Stimulated activated CD8-positive, alpha-beta memory T cell treated with anti-CD3 and anti-CD28 coated beads, Interleukin-15, amount 100 ng/mL, for 48 hours (primary cell): ENCODE data around the gene PYY.
"Not testable (repeated sequence)": the region's sequence is repeated elsewhere in the genome, so short reads cannot be mapped to it uniquely, and the experiment has no call there.

Experiments
- DNase-seq, 2 donors: peaks; one replicate each; pipeline ENCODE4 v3.0.0-alpha.2; 2020; ENCODE audit warnings: low read depth in 2 of 2

PYY gene

DNA sequence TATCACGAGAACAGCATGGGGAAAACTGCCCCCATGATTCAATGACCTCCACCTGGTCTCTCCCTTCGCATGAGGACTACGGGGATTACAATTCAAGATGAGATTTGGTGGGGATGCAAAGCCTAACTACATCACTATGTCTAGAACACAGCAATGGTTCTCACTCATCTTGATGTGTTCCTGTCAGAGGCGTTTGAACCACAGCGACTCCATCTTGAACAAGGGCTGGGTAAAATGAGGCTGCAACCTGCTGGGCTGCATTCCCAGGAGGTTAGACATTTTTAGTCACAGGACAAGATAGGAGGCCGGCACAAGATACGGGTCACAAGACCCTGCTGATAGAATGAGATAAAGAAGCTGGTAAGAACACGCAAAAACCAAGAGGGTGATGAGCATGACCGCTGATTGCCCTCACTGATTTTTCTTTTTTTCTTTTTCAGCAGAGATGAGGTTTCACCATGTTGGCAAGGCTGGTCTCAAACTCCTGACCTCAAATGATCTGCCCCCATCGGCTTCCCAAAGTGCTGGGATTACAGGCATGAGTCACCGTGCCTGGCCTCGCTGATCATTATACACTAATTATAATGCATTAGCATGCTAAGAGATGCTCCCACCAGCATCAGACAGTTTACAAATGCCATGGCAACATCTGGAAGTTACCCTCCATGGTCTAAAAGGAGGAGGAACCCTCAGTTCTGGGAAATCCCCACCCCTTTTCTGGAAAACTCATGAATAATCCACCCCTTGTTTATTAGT lies 8.5 kb downstream of the PYY start:
- no peak for DNase-seq

DNA sequence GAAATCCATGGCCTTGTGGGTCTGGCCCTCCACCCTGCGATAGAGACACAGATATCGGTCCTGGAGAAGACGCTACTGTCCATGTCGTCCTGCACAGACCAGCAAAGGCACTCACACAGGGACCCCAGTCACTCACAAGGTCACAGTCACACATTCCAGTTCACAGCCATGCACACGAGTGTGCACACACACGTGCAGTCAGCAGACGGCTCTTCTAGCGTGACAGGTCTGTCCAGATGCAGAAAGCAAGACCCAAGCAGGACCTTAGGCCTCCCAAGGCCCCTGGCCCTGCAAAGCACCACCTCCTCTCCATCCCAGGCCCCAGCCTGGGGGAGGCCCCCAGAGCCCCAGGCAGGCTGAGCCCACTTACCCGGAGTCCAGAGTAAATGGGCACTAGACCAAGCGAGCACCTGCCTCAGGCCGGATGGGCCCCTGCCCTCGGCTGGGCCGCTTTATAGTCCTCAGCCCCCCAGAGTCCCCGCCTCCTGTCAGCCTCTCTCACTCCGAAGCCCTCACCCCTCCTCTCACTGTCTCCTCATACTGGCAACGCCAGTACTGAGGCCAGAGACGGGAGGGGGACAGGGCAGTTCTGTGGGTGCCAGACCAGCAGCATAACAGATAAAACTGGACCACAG lies 11.6 kb downstream of the PYY start, which contains the start of gene PPY:
PPY (minus strand) TSS at position 426 of the 635 bp plus-strand sequence. CDS start 822 bp downstream, outside the sequence.
- DNase-seq, result no peak

GRCh38 chr17:43940630-43941029 lies 13.1 kb downstream of the PYY start:
- no peak for DNase-seq

DNA sequence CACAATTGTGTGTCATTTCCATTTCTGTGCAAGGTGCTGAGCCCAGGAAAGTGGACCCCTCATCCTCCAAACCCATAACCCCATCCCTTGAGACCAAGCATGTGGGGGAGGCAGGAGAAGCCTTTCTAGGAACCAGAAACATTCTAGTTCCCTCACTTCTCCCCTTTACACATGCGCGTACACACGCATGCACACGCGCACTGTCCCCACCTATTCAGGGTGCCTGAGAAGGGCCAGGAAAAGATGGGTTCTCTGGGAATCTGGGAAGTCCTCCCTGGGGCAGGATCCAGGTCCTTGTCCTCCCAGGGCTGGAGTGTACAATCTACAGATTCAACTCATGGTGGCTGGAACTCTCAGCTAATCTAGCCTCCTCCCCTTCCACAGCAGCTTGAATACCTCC lies 13.9 kb downstream of the PYY start:
- no peak for DNase-seq

- not testable (repeated sequence) for DNase-seq
Measured at GRCh38 chr17:43939452-43939851, 14.3 kb downstream of the PYY start.

- no peak for DNase-seq
Measured at GRCh38 chr17:43938838-43939182, 14.9 kb downstream of the PYY start.

DNA sequence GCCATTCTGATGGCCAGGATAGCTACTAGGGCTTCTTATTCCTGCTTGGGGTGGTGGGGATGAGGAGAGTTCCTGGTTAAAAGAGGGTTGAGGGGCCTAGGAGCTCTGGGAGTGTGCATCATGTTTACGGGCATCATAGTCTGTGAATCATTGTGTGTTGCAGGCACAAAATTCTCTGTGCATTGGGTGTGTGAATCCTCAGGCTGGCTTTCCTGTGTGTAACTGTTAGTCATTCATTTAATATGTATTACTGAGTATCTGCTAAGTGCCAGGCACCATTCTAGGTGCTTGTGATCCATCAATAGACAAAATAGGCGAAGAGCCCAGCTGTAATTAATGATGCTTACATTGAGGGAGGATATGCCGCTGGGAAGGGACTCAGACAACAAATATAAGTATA lies 17.3 kb downstream of the PYY start:
- DNase-seq, result no peak

DNA sequence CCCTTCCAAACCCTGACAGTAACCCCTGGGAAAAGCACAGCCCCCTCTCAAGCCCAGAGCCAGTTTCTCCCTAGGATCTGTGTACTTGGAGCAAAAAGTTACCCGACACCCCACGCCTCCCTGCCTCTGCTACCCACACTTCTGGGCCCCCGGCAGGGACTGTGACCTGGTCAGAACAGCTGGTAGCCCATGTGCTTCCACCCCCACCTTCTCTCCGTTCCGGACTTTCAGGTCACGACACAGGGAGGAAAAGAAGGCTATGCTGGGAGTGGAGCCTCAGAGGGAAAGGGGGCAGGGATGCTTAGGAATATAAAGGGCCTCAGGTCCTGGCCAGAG lies 17.8 kb downstream of the PYY start:
- DNase-seq, result no peak

- DNase-seq, result no peak
Measured at GRCh38 chr17:43935204-43935925, 18.4 kb downstream of the PYY start.

DNA sequence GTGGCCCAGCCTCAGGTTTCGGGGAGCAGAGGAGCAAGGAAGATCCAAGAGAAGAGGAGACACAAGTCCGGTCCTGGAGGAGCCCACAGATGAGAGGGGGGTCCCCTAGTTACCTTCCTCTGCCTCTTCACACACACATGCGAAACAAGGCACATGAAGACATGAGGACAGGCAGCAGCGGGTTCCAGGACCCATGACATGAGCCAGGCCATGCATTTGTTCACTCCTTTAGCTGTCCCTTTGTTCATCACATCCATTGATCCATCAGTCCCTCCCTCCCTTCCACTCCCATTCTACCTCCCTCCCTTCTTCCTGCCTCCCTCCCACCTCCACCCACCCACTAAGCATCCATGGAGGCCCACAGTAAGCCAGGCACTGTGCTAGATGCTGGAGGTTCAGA lies 20.8 kb downstream of the PYY start:
- no peak for DNase-seq

GRCh38 chr17:43932357-43932756 lies 21.4 kb downstream of the PYY start:
- DNase-seq, result no peak

- DNase-seq, result no peak
Measured at GRCh38 chr17:43931062-43931571, 22.6 kb downstream of the PYY start.

- DNase-seq, result no peak
Measured at GRCh38 chr17:43928609-43929008, 25.1 kb downstream of the PYY start.

DNA sequence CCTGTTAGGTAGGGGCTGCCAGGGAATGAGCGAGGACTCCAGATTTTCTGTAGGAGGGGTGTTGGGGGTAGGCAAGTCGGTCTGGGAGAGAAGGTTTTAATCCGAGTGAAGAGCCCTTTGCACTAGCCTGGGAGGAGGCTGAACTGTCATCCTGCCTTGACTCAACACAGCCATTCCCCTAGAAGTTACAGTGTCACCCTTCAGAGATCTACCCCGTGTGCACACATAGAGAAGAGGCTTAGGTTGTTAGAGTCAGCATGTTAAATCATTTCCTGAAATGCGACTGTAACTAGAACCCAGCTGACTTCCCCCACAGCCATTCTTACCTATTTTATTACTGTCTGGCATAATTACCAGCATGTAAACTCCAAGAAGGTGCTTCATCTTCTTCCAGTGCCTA lies 25.8 kb downstream of the PYY start:
- DNase-seq, result not testable (repeated sequence)

DNA sequence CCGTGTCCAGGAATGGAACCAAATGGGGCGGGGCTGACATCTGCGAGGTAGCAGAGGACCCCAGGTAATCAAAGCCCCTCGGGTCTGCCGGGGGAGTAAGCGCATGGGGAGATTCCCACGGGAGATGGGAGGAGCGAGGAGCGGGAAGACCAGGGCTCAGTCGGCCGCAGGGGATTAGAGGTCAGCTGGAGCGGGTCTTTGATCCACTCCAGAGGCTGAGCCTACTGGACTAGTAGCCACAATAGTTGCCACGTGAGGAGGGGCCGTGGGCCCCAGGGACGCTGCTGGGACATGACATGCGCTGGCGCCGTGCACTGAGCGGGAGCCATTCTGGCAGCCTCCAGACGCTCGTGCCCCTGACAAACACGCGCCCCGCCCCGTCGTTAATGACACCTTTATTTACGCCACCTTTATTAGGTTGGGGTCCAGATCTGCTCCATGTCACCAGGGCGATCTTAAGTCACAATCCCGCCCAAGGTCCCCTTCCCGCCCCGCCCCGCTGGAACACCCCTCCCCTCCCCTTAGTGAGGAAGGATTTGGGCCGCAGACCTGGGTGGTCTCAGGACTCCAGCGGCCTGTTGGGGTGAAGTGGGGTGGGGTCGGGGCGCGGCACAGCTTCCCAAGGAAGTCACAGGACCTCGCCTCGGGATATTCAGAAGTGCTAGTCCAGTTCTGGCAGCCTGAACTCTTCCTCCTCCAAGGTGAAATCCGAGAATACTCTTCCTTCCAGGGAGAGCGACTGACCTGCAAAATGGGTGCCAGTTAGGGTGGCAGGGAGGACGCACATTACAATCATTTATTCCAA lies 26.5 kb downstream of the PYY start:
- no peak for DNase-seq

GRCh38 chr17:43924558-43924957 lies 29.2 kb downstream of the PYY start:
- no peak for DNase-seq

- no peak for DNase-seq
Measured at GRCh38 chr17:43920500-43921095, 33.1 kb downstream of the PYY start.

- DNase-seq, result no peak
Measured at GRCh38 chr17:43918026-43918389, 35.7 kb downstream of the PYY start.

- peak; percentile 25 to 29 for DNase-seq
Measured at GRCh38 chr17:43917348-43918025, 36.3 kb downstream of the PYY start.

GRCh38 chr17:43917016-43917347 lies 36.8 kb downstream of the PYY start:
- no peak for DNase-seq

DNA sequence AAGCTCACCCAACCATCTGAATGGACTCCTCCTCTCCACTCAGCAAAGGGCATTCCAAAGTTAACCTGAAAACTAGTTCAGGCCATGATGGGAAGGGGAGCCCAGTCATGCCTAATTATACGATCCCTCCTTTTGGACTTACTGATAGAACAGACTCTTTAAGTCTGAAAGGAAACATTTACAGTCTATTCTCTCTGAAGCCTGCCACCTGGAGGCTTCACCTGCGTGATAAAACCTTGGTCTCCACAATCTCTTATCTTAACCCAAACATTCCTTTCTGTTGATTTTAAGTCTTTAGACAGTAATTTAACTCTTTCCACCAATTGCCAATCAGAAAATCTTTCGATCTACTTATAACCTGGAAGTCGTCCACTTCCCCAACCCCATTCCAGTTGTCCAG lies 37.4 kb downstream of the PYY start:
- DNase-seq, result no peak
